Measurements from ENCODE around the gene PLXNA2. TPM values are rescaled to one million over a fixed set of nuclear protein-coding genes. Genes with fewer than 3 reads are reported as not detected.

The PLXNA2 gene
- polyA plus RNA-seq, 2 of the 4 experiments (the other 2 are of a cell fraction), result 0.36 to 0.87 TPM

DNA sequence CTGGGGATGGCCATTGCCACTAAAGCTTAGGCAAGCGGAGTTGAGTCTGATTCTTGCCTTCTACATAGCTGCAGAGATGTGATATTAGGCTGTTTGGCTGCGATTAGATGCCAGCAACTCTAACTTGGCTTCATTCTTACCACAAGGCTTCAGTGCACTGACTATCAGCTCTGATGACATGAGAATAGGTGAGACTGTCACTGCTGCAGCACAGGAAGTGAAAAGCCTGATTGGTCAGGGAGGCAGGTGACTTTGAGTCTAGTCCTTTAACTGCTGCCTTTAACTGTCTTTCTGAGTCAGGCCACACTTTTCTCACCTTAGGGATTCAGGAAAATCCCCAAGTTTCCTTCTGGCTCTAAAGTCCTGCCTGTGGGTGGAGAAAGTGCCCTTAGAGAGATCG lies 14.1 kb upstream of the PLXNA2 start:
- TF ChIP-seq RARB (CRISPR knock-in tag; IDR thresholded peaks at IDR 0.05), result no peak
- no peak for TF ChIP-seq ESRRA (IDR thresholded peaks at IDR 0.05; ENCODE audit: borderline replicate concordance, low read length)
- no peak for TF ChIP-seq CBX8 (IDR thresholded peaks at IDR 0.05)
- no peak for TF ChIP-seq KDM1A (IDR thresholded peaks at IDR 0.05; ENCODE audit: low read depth)
- TF ChIP-seq NPAS2 (CRISPR knock-in tag; IDR thresholded peaks at IDR 0.05; ENCODE audit: borderline replicate concordance), result no peak
- TF ChIP-seq JUNB (IDR thresholded peaks at IDR 0.05), result no peak
- no peaks in the 10 kb centered on the region for H3K4me1 ChIP-seq
- DNase-seq (ENCODE audit: low read depth in 1 of 2, low spot score in 1 of 2) (no peak), ATAC-seq (no peak), FAIRE-seq (no peak)
- H3K27ac ChIP-seq, result no peak overlapping the region
- H3K4me3 ChIP-seq, result no peak overlapping the region
- H3K9me3 ChIP-seq, result peaks cover 4% of the 10 kb centered on the region; the same call in 1 of the 3 replicates
- ChIA-PET POLR2A (no interaction called here), CTCF (interaction anchor here (1.4 to 1.5 kb wide), 3 partner anchors 12 to 236 kb away, joined by 4 read pairs; no protein-coding TSS in a partner anchor)
- no peak overlapping the region for H3K4me2 ChIP-seq
- WGBS (ENCODE audit: missing lambda C conversion rate), result 3% methylated on average over 3 of the region's 3 CpGs

DNA sequence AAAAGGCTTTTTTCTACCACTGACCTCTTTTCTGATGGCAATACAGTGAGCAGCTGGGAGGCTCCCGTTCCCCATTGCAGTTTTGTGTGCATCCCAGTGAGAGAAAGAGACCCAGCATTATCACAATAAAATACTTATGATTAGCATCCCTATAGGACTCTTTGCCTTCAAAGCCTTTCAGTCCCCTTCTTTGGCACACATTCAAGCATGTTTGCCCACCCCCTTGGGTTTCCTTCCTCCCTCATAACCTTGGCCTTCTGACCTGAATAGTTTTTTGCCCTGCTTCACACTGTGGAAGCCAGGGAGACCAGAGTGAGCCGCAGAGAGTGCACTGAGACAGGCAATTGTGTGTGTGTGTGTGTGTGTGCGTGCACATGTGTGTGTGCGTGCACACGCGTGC lies 13.2 kb upstream of the PLXNA2 start:
- WGBS (ENCODE audit: missing lambda C conversion rate), result 57% methylated on average over 6 of the region's 6 CpGs
- DNase-seq (ENCODE audit: low read depth in 1 of 2, low spot score in 1 of 2), result no peak
- Histone ChIP-seq H3K4me2 (no peak overlapping the region), H3K4me1 (no peaks in the 10 kb centered on the region; the same call in 2 of the 3 replicates), H3K27ac (no peak overlapping the region), H3K4me3 (no peak overlapping the region), H3K9me3 (peaks cover 4% of the 10 kb centered on the region; the same call in 1 of the 3 replicates)
- FAIRE-seq, result no peak
- ChIA-PET POLR2A (no interaction called here), CTCF (interaction anchor here (1.4 kb wide), 1 partner anchor 235 kb away, joined by 4 read pairs; no protein-coding TSS in a partner anchor)
- ATAC-seq, result no peak
- TF ChIP-seq EHF (CRISPR knock-in tag; IDR thresholded peaks at IDR 0.05) (no peak), ZFP36 (IDR thresholded peaks at IDR 0.05; ENCODE audit: borderline replicate concordance, partially characterized antibody) (no peak), HOXA7 (CRISPR knock-in tag; IDR thresholded peaks at IDR 0.05) (no peak), RNF2 (IDR thresholded peaks at IDR 0.05; ENCODE audit: borderline replicate concordance, low read depth) (no peak)
- TF ChIP-seq, protein P1, sequence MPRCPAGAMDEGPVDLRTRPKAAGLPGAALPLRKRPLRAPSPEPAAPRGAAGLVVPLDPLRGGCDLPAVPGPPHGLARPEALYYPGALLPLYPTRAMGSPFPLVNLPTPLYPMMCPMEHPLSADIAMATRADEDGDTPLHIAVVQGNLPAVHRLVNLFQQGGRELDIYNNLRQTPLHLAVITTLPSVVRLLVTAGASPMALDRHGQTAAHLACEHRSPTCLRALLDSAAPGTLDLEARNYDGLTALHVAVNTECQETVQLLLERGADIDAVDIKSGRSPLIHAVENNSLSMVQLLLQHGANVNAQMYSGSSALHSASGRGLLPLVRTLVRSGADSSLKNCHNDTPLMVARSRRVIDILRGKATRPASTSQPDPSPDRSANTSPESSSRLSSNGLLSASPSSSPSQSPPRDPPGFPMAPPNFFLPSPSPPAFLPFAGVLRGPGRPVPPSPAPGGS (IDR thresholded peaks at IDR 0.05), result no peak

DNA sequence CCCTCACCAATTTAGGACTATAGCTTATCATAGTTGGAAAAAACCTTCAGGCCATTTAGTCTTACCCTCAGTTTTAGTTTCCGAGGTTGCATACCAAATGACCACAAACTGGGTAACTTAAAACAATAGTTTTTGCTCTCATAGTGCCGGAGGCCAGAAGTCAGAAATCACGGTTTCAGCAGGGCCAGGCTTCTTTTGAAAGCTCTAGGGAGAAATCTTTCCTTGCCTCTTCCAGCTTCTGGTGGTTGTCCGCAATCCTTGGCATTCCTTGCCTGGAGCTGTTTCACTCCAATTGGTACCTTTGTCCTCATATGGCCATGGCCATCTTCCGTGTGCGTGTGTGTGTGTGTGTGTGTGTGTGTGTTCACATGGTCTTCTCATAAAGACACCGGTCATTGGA lies 12.4 kb upstream of the PLXNA2 start:
- ATAC-seq (no peak), DNase-seq (ENCODE audit: low read depth in 1 of 2, low spot score in 1 of 2) (no peak), FAIRE-seq (no peak)
- no peak overlapping the region for H3K4me3 ChIP-seq
- peaks cover 4% of the 10 kb centered on the region; the same call in 1 of the 3 replicates for H3K4me1 ChIP-seq
- H3K27ac ChIP-seq, result no peak overlapping the region
- no peak overlapping the region for H3K4me2 ChIP-seq
- WGBS (ENCODE audit: missing lambda C conversion rate), result 43% methylated on average over 7 of the region's 7 CpGs
- ChIA-PET POLR2A (no interaction called here), CTCF (interaction anchor here (1.1 kb wide), 1 partner anchor 226 kb away, joined by 3 read pairs; no protein-coding TSS in a partner anchor)
- H3K9me3 ChIP-seq, result peaks cover 4% of the 10 kb centered on the region; the same call in 1 of the 3 replicates
- TF ChIP-seq HDAC2 (IDR thresholded peaks at IDR 0.05), result no peak
- no peak for TF ChIP-seq RCOR1 (IDR thresholded peaks at IDR 0.05; ENCODE audit: low read depth, low read length)
- TF ChIP-seq KDM5A (IDR thresholded peaks at IDR 0.05), result no peak
- TF ChIP-seq HOXB13 (CRISPR knock-in tag; IDR thresholded peaks at IDR 0.05; ENCODE audit: low read depth), result no peak
- TF ChIP-seq MAFK (IDR thresholded peaks at IDR 0.05; ENCODE audit: partially characterized antibody), result no peak
- TF ChIP-seq CHD2 (IDR thresholded peaks at IDR 0.05; ENCODE audit: low read length, partially characterized antibody), result no peak
- TF ChIP-seq, protein P2, sequence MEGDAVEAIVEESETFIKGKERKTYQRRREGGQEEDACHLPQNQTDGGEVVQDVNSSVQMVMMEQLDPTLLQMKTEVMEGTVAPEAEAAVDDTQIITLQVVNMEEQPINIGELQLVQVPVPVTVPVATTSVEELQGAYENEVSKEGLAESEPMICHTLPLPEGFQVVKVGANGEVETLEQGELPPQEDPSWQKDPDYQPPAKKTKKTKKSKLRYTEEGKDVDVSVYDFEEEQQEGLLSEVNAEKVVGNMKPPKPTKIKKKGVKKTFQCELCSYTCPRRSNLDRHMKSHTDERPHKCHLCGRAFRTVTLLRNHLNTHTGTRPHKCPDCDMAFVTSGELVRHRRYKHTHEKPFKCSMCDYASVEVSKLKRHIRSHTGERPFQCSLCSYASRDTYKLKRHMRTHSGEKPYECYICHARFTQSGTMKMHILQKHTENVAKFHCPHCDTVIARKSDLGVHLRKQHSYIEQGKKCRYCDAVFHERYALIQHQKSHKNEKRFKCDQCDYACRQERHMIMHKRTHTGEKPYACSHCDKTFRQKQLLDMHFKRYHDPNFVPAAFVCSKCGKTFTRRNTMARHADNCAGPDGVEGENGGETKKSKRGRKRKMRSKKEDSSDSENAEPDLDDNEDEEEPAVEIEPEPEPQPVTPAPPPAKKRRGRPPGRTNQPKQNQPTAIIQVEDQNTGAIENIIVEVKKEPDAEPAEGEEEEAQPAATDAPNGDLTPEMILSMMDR (IDR thresholded peaks at IDR 0.05), result no peak
- TF ChIP-seq PHF8 (IDR thresholded peaks at IDR 0.05; ENCODE audit: borderline replicate concordance, low read depth), result no peak
- TF ChIP-seq POLR2A (IDR thresholded peaks at IDR 0.05; ENCODE audit: low read length), result no peak
- no peak for TF ChIP-seq SMC3 (IDR thresholded peaks at IDR 0.05)
- no peak for TF ChIP-seq TP53 (CRISPR knock-in tag; IDR thresholded peaks at IDR 0.05)
